CD4-positive, alpha-beta T cell (primary cell): ENCODE measurements around the gene FBXL13. TPM values are rescaled to one million over a fixed set of nuclear protein-coding genes. Genes with fewer than 3 reads are reported as not detected.

Experiments used
- ATAC-seq: fragments of 200-7000 bp; cut with Tn5 transposase; one replicate; pipeline ENCODE4 v1.10.0; 2022; ENCODE audit warnings: mild to moderate bottlenecking; ENCODE audit not compliant: poor library complexity
- CTCF ChIA-PET: fragments of 350-600 bp; sonication (Branson Sonifier 250); formaldehyde crosslinking; loops from one replicate; lab custom pipeline; 2021; ENCODE audit warnings: antibody characterized with exemption, inconsistent platforms; lab: Charles Lee
- POLR2A ChIA-PET: fragments of 350-600 bp; sonication (Branson Sonifier 250); formaldehyde crosslinking; loops from one replicate; lab custom pipeline; 2021; ENCODE audit warnings: antibody characterized with exemption, inconsistent platforms; lab: Charles Lee
- DNase-seq, 14 experiments: peaks; one replicate each; pipeline ENCODE4 v3.0.0-alpha.2; 2013 to 2020; ENCODE audit warnings: mixed read lengths in 2 of 14
- H3K27ac ChIP-seq, 2 donors: one replicate each; pipeline versions ENCODE4 v1.5.1 to v1.7.0; 2013; ENCODE audit warnings: low read length in 2 of 2, low read depth in 1 of 2, mild to moderate bottlenecking in 1 of 2
- H3K27me3 ChIP-seq, 2 experiments: 1 replicate in 1 of 2; 2 replicates in 1 of 2; pipeline versions ENCODE4 v1.6.1 to v1.7.0; 2013; ENCODE audit warnings: low read length in 2 of 2, control low read depth in 1 of 2, mild to moderate bottlenecking in 1 of 2, moderate library complexity in 1 of 2; ENCODE audit not compliant: insufficient read depth in 2 of 2, control insufficient read depth in 1 of 2
- H3K36me3 ChIP-seq: one replicate; pipeline ENCODE4 v1.6.1; 2013; ENCODE audit warnings: low read length, control low read depth; ENCODE audit not compliant: insufficient read depth
- H3K4me1 ChIP-seq: one replicate; pipeline ENCODE4 v1.6.1; 2013; ENCODE audit warnings: low read length, control low read depth; ENCODE audit not compliant: insufficient read depth
- H3K4me3 ChIP-seq: one replicate; pipeline ENCODE4 v1.5.1; 2013; ENCODE audit warnings: mild to moderate bottlenecking, low read length, moderate library complexity
- H3K9me3 ChIP-seq, 2 experiments: 1 replicate in 1 of 2; 2 replicates in 1 of 2; pipeline versions ENCODE4 v1.6.1 to v1.7.0; 2013; ENCODE audit warnings: low read length in 2 of 2, mild to moderate bottlenecking in 2 of 2, control low read depth in 1 of 2, moderate library complexity in 1 of 2; ENCODE audit not compliant: control insufficient read depth in 1 of 2, insufficient read depth in 1 of 2
- H3K27ac Mint-ChIP-seq: one replicate; pipeline ENCODE4 v1.8.0; 2020; ENCODE audit warnings: mixed read lengths
- H3K27me3 Mint-ChIP-seq: one replicate; pipeline ENCODE4 v1.8.0; 2021; ENCODE audit warnings: mixed read lengths
- H3K36me3 Mint-ChIP-seq: one replicate; pipeline ENCODE4 v1.8.0; 2021; ENCODE audit warnings: low read depth, mixed read lengths
- H3K4me1 Mint-ChIP-seq: one replicate; pipeline ENCODE4 v1.8.0; 2021; ENCODE audit warnings: low read depth, mixed read lengths
- H3K4me3 Mint-ChIP-seq: one replicate; pipeline ENCODE4 v1.8.0; 2020; ENCODE audit warnings: mild to moderate bottlenecking, mixed read lengths
- H3K9me3 Mint-ChIP-seq: one replicate; pipeline ENCODE4 v1.8.0; 2020; ENCODE audit warnings: mixed read lengths
- CTCF ChIP-seq: fragments of 200-600 bp; IDR thresholded peaks from one replicate; pipeline ENCODE4 v1.8.0; 2022; ENCODE audit warnings: antibody characterized with exemption, mild to moderate bottlenecking
- intact Hi-C, 2 experiments: fragments of 100-400 bp; cut with DNase I in 1 of 2; cut with micrococcal nuclease in 1 of 2; formaldehyde crosslinking; loops; one replicate each; pipeline versions ENCODE4 v1.15.1 to v1.9.0; 2023 to 2025; cut with DNase I, micrococcal nuclease
- total RNA-seq, 174 experiments: library from RNA in 2 of 174; stranded (reverse) in 2 of 174; gene quantifications; one replicate each; pipeline ENCODE4 v1.2.3 and lab custom pipeline; 2021 to 2026

Gene FBXL13
- total RNA-seq, 2 experiments from 2014 or later: 0.89 to 1.4 TPM

GRCh38 chr7:103116991-103117390 is 42.4 kb upstream of the FBXL13 start:
- Histone ChIP-seq H3K9me3 (no peaks in the 10 kb centered on the region), H3K4me3 (no peak overlapping the region), H3K27me3 (no peaks in the 10 kb centered on the region), H3K36me3 (peaks cover 16% of the 10 kb centered on the region), H3K4me1 (no peaks in the 10 kb centered on the region), H3K27ac (no peak overlapping the region)
- H3K27ac Mint-ChIP-seq: no peak overlapping the region
- ChIA-PET POLR2A (no interaction called here), CTCF (no interaction called here)
- H3K36me3 Mint-ChIP-seq: peaks cover 74% of the 10 kb centered on the region
- H3K4me3 Mint-ChIP-seq: no peak overlapping the region
- no peak for TF ChIP-seq CTCF
- DNase-seq (no peak), ATAC-seq (no peak)
- peaks cover 2% of the 10 kb centered on the region for H3K9me3 Mint-ChIP-seq
- H3K27me3 Mint-ChIP-seq: no peaks in the 10 kb centered on the region
- H3K4me1 Mint-ChIP-seq: peaks cover 9% of the 10 kb centered on the region
- intact Hi-C loops: no loop called here

- no peak for ATAC-seq
- POLR2A ChIA-PET: no interaction called here
- Mint-ChIP-seq H3K4me1 (peaks cover 6% of the 10 kb centered on the region), H3K27me3 (no peaks in the 10 kb centered on the region), H3K36me3 (peaks cover 74% of the 10 kb centered on the region), H3K27ac (no peak overlapping the region), H3K9me3 (peaks cover 2% of the 10 kb centered on the region), H3K4me3 (no peak overlapping the region)
- intact Hi-C loops: no loop called here
- no peaks in the 10 kb centered on the region for H3K9me3 ChIP-seq
- H3K4me3 ChIP-seq: no peak overlapping the region
- TF ChIP-seq CTCF: no peak
- no peaks in the 10 kb centered on the region for H3K4me1 ChIP-seq
- no peak overlapping the region for H3K27ac ChIP-seq
- CTCF ChIA-PET: no interaction called here
- no peaks in the 10 kb centered on the region for H3K27me3 ChIP-seq
- DNase-seq: no peak
- H3K36me3 ChIP-seq: peaks cover 14% of the 10 kb centered on the region
Observed at GRCh38 chr7:103116511-103116910, 41.9 kb upstream of the FBXL13 start.

- ATAC-seq (no peak), DNase-seq (no peak)
- Histone ChIP-seq H3K4me3 (no peak overlapping the region), H3K27ac (no peak overlapping the region), H3K27me3 (no peaks in the 10 kb centered on the region), H3K36me3 (peaks cover 10% of the 10 kb centered on the region), H3K9me3 (no peaks in the 10 kb centered on the region), H3K4me1 (no peaks in the 10 kb centered on the region)
- Mint-ChIP-seq H3K4me3 (no peak overlapping the region), H3K27ac (no peak overlapping the region), H3K4me1 (peaks cover 10% of the 10 kb centered on the region), H3K27me3 (no peaks in the 10 kb centered on the region), H3K9me3 (peaks cover 3% of the 10 kb centered on the region), H3K36me3 (peaks cover 74% of the 10 kb centered on the region)
- intact Hi-C loops: no loop called here
- POLR2A ChIA-PET: no interaction called here
- TF ChIP-seq CTCF: no peak
- CTCF ChIA-PET: no interaction called here
Observed at GRCh38 chr7:103115771-103116170, 41.2 kb upstream of the FBXL13 start.
